GM23338 (cell line): ENCODE results near the gene UBP1. TPM values are rescaled to one million over a fixed set of nuclear protein-coding genes. Genes with fewer than 3 reads are reported as not detected.

Source experiments
- ATAC-seq: fragments of 200-7000 bp; cut with Tn5 transposase; 3 replicates; pipeline ENCODE4 v1.9.1; 2020
- DNase-seq: peaks from one replicate; pipeline ENCODE4 v3.0.0-alpha.2; 2015; ENCODE audit warnings: low spot score
- H2AFZ ChIP-seq: fragments of 200-600 bp; sonication (generic); 2 replicates; pipeline ENCODE4 v1.8.0; 2016; ENCODE audit warnings: antibody characterized with exemption, mild to moderate bottlenecking, moderate library complexity
- H3F3A ChIP-seq: fragments of 200-600 bp; sonication (generic); replicated peaks from 2 replicates; pipeline ENCODE4 v1.8.0; 2017; ENCODE audit warnings: antibody characterized with exemption, mixed run types, low read depth
- H3K27ac ChIP-seq: fragments of 200-600 bp; sonication (generic); 2 replicates; pipeline ENCODE4 v1.6.1; 2016; ENCODE audit warnings: low read depth
- H3K27me3 ChIP-seq: fragments of 200-600 bp; sonication (generic); 2 replicates; pipeline ENCODE4 v1.8.0; 2016; ENCODE audit warnings: mild to moderate bottlenecking, mixed run types, moderate library complexity; ENCODE audit not compliant: insufficient read depth
- H3K36me3 ChIP-seq: fragments of 200-600 bp; sonication (generic); 2 replicates; pipeline ENCODE4 v1.8.0; 2016; ENCODE audit warnings: mild to moderate bottlenecking; ENCODE audit not compliant: insufficient read depth
- H3K4me1 ChIP-seq: fragments of 200-600 bp; sonication (generic); 2 replicates; pipeline ENCODE4 v1.8.0; 2016; ENCODE audit warnings: mild to moderate bottlenecking, moderate library complexity; ENCODE audit not compliant: insufficient read depth
- H3K4me2 ChIP-seq: fragments of 200-600 bp; sonication (generic); 2 replicates; pipeline ENCODE4 v1.7.1; 2017; ENCODE audit warnings: mixed run types
- H3K4me3 ChIP-seq: fragments of 200-600 bp; sonication (generic); 2 replicates; pipeline ENCODE4 v1.6.1; 2016; ENCODE audit warnings: mixed run types
- H3K79me2 ChIP-seq: fragments of 200-600 bp; sonication (generic); replicated peaks from 2 replicates; pipeline ENCODE4 v1.8.0; 2017; ENCODE audit warnings: mild to moderate bottlenecking; ENCODE audit not compliant: insufficient read depth
- H3K9me2 ChIP-seq: fragments of 200-600 bp; sonication (generic); 2 replicates; pipeline ENCODE4 v1.8.0; 2017; ENCODE audit not compliant: insufficient read depth
- H4K20me1 ChIP-seq: fragments of 200-600 bp; sonication (generic); replicated peaks from 2 replicates; pipeline ENCODE4 v1.8.0; 2017; ENCODE audit warnings: mild to moderate bottlenecking; ENCODE audit not compliant: insufficient read depth
- H3K27ac Mint-ChIP-seq: 2 replicates; pipeline ENCODE4 v1.8.0; 2020; ENCODE audit warnings: inconsistent platforms, mild to moderate bottlenecking, moderate library complexity, mixed read lengths
- H3K27me3 Mint-ChIP-seq: 3 replicates; pipeline ENCODE4 v1.8.0; 2022; ENCODE audit warnings: low read depth, mild to moderate bottlenecking, moderate library complexity, mixed read lengths, inconsistent platforms; ENCODE audit not compliant: insufficient read depth, poor library complexity
- H3K36me3 Mint-ChIP-seq: 3 replicates; pipeline ENCODE4 v1.8.0; 2021; ENCODE audit warnings: low read depth, mild to moderate bottlenecking, inconsistent platforms, moderate library complexity, mixed read lengths
- H3K4me1 Mint-ChIP-seq: 3 replicates; pipeline ENCODE4 v1.8.0; 2020; ENCODE audit warnings: mild to moderate bottlenecking, inconsistent platforms, mixed read lengths
- H3K4me3 Mint-ChIP-seq: 3 replicates; pipeline ENCODE4 v1.8.0; 2021; ENCODE audit warnings: moderate library complexity, mild to moderate bottlenecking, inconsistent platforms, mixed read lengths
- H3K9me3 Mint-ChIP-seq: 3 replicates; pipeline ENCODE4 v1.8.0; 2020; ENCODE audit warnings: moderate library complexity, mild to moderate bottlenecking, inconsistent platforms, mixed read lengths
- CREB1 ChIP-seq: fragments of 250-450 bp; sonication (Bioruptor Pico); IDR thresholded peaks from 2 replicates; pipeline ENCODE4 v1.5.0; 2020; ENCODE audit warnings: low read depth, mild to moderate bottlenecking, moderate library complexity
- ETS1 ChIP-seq: IDR thresholded peaks from 2 replicates; pipeline ENCODE4 v1.6.1; 2016; ENCODE audit warnings: antibody characterized with exemption
- EZH2 ChIP-seq: fragments of 200-600 bp; sonication (generic); IDR thresholded peaks from one replicate; pipeline ENCODE4 v1.8.0; 2017; ENCODE audit warnings: antibody characterized with exemption, mild to moderate bottlenecking, low read depth; ENCODE audit not compliant: unreplicated experiment
- EZH2phosphoT487 ChIP-seq: fragments of 200-600 bp; sonication (generic); IDR thresholded peaks from one replicate; pipeline ENCODE4 v1.8.1; 2018; ENCODE audit warnings: antibody characterized with exemption; ENCODE audit not compliant: unreplicated experiment
- JUNB ChIP-seq: IDR thresholded peaks from one replicate; pipeline ENCODE4 v1.6.1; 2016; ENCODE audit warnings: antibody characterized with exemption; ENCODE audit not compliant: unreplicated experiment
- NANOG ChIP-seq: IDR thresholded peaks from 2 replicates; pipeline ENCODE4 v1.6.1; 2016; ENCODE audit warnings: antibody characterized with exemption, borderline replicate concordance
- POLR2AphosphoS5 ChIP-seq: IDR thresholded peaks from 2 replicates; pipeline ENCODE4 v1.6.1; 2016; ENCODE audit warnings: antibody characterized with exemption, low read depth
- STAT1 ChIP-seq: IDR thresholded peaks from one replicate; pipeline ENCODE4 v1.6.1; 2016; ENCODE audit warnings: antibody characterized with exemption; ENCODE audit not compliant: unreplicated experiment
- ZNF114 ChIP-seq: fragments of 250-450 bp; sonication (Bioruptor Pico); IDR thresholded peaks from 2 replicates; pipeline ENCODE4 v1.5.0; 2020; ENCODE audit warnings: mild to moderate bottlenecking, moderate library complexity
- ZNF331 ChIP-seq: fragments of 250-450 bp; sonication (Bioruptor Pico); IDR thresholded peaks from 2 replicates; pipeline ENCODE4 v1.5.0; 2020; ENCODE audit warnings: low read depth, mild to moderate bottlenecking, moderate library complexity
- ZNF462 ChIP-seq: fragments of 250-450 bp; sonication (Bioruptor Pico); IDR thresholded peaks from 2 replicates; pipeline ENCODE4 v1.5.0; 2020; ENCODE audit warnings: mild to moderate bottlenecking, moderate library complexity
- polyA plus RNA-seq: library from polyadenylated mRNA; unstranded; fragments of >200 nt; fragmentation: Nextera tagmentation; extraction: Ambion mirVana; gene quantifications from 2 replicates; pipeline ENCODE4 v1.2.1, GENCODE V29; 2016
- total RNA-seq: library from RNA; depleted of rRNA; stranded (reverse); fragments of >200 nt; shearing (Covaris generic); gene quantifications from 2 replicates; pipeline ENCODE4 v1.2.3, GENCODE V29; 2014
- TF ChIP-seq, protein P1 (sequence below): IDR thresholded peaks from one replicate; pipeline ENCODE4 v1.6.1; 2018; ENCODE audit warnings: antibody characterized with exemption; ENCODE audit not compliant: unreplicated experiment
- TF ChIP-seq, protein P2 (sequence below), 2 experiments: fragments of 200-600 bp in 1 of 2; sonication (generic) in 1 of 2; conservative IDR thresholded peaks; 2 replicates each; pipeline versions ENCODE4 v1.5.1 to v1.6.1; 2016 to 2017; ENCODE audit warnings: antibody characterized with exemption in 2 of 2, low read depth in 2 of 2, mild to moderate bottlenecking in 2 of 2, moderate library complexity in 1 of 2

UBP1 gene
- total and polyA plus RNA-seq, 2 experiments from 2014 or later: 16.8 to 66.8 TPM

GRCh38 chr3:33373082-33373437, 67.1 kb downstream of the UBP1 start:
- Histone ChIP-seq H4K20me1 (no peaks in the 10 kb centered on the region), H2AFZ (no peak overlapping the region), H3K4me2 (no peak overlapping the region), H3K79me2 (no peaks in the 10 kb centered on the region), H3K4me1 (no peaks in the 10 kb centered on the region; the same call in 1 of the 2 replicates), H3K36me3 (0 out of 2 replicates have a peak, but pooled peaks cover 4% of the 10 kb centered on the region), H3K4me3 (no peak overlapping the region), H3F3A (0 out of 2 replicates have a peak, but pooled peaks cover 3% of the 10 kb centered on the region), H3K9me2 (no peaks in the 10 kb centered on the region), H3K27ac (no peak overlapping the region), H3K27me3 (no peaks in the 10 kb centered on the region)
- TF ChIP-seq ZNF114 (CRISPR knock-in tag) (no peak), EZH2 (no peak), ETS1 (no peak), STAT1 (no peak), POLR2AphosphoS5 (no peak), ZNF331 (no peak), ZNF462 (CRISPR knock-in tag) (no peak), NANOG (no peak), EZH2phosphoT487 (no peak), CREB1 (CRISPR knock-in tag) (no peak), JUNB (no peak)
- TF ChIP-seq, protein P1, sequence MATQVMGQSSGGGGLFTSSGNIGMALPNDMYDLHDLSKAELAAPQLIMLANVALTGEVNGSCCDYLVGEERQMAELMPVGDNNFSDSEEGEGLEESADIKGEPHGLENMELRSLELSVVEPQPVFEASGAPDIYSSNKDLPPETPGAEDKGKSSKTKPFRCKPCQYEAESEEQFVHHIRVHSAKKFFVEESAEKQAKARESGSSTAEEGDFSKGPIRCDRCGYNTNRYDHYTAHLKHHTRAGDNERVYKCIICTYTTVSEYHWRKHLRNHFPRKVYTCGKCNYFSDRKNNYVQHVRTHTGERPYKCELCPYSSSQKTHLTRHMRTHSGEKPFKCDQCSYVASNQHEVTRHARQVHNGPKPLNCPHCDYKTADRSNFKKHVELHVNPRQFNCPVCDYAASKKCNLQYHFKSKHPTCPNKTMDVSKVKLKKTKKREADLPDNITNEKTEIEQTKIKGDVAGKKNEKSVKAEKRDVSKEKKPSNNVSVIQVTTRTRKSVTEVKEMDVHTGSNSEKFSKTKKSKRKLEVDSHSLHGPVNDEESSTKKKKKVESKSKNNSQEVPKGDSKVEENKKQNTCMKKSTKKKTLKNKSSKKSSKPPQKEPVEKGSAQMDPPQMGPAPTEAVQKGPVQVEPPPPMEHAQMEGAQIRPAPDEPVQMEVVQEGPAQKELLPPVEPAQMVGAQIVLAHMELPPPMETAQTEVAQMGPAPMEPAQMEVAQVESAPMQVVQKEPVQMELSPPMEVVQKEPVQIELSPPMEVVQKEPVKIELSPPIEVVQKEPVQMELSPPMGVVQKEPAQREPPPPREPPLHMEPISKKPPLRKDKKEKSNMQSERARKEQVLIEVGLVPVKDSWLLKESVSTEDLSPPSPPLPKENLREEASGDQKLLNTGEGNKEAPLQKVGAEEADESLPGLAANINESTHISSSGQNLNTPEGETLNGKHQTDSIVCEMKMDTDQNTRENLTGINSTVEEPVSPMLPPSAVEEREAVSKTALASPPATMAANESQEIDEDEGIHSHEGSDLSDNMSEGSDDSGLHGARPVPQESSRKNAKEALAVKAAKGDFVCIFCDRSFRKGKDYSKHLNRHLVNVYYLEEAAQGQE: no peak
- TF ChIP-seq, protein P2, sequence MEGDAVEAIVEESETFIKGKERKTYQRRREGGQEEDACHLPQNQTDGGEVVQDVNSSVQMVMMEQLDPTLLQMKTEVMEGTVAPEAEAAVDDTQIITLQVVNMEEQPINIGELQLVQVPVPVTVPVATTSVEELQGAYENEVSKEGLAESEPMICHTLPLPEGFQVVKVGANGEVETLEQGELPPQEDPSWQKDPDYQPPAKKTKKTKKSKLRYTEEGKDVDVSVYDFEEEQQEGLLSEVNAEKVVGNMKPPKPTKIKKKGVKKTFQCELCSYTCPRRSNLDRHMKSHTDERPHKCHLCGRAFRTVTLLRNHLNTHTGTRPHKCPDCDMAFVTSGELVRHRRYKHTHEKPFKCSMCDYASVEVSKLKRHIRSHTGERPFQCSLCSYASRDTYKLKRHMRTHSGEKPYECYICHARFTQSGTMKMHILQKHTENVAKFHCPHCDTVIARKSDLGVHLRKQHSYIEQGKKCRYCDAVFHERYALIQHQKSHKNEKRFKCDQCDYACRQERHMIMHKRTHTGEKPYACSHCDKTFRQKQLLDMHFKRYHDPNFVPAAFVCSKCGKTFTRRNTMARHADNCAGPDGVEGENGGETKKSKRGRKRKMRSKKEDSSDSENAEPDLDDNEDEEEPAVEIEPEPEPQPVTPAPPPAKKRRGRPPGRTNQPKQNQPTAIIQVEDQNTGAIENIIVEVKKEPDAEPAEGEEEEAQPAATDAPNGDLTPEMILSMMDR (conservative IDR thresholded peaks at IDR 0.05; ENCODE audit: low read depth in 2 of 2): no peak
- ATAC-seq (no peak), DNase-seq (no peak)
- Mint-ChIP-seq H3K9me3 (peaks cover 7% of the 10 kb centered on the region), H3K27ac (no peak overlapping the region), H3K4me1 (peaks cover 14% of the 10 kb centered on the region), H3K36me3 (peaks cover 6% of the 10 kb centered on the region; the same call in 2 of the 3 replicates), H3K4me3 (no peak overlapping the region), H3K27me3 (peaks cover 7% of the 10 kb centered on the region)
